Left renal pelvis (tissue), 4 donors: ENCODE results near the gene LRP5. TPM values are rescaled to one million over a fixed set of nuclear protein-coding genes. Genes with fewer than 3 reads are reported as not detected.
"Not testable (repeated sequence)": the region's sequence is repeated elsewhere in the genome, so short reads cannot be mapped to it uniquely, and the experiment has no call there.

Experiments used
- DNase-seq, 4 donors: peaks; one replicate each; pipeline ENCODE4 v3.0.0-alpha.2; 2013; ENCODE audit warnings: low read depth in 4 of 4, low spot score in 3 of 4
- polyA plus RNA-seq, 4 donors: library from polyadenylated mRNA; unstranded; fragments of 120-200 nt; gene quantifications; one replicate each; pipeline ENCODE4 v1.2.1, GENCODE V29; 2013; ENCODE audit not compliant: insufficient read length in 4 of 4

The LRP5 gene
- polyA plus RNA-seq, 4 donors, result 30.2 to 62.1 (median 38.7) TPM

GRCh38 chr11:68279676-68280075 is 32.7 kb upstream of the LRP5 start:
- no peak for DNase-seq

- DNase-seq, result no peak
These were observed 30.1 kb upstream of the LRP5 start for GRCh38 chr11:68282141-68282860.

GRCh38 chr11:68282861-68283230 is 29.5 kb upstream of the LRP5 start:
- no peak for DNase-seq

GRCh38 chr11:68284588-68284987 is 27.8 kb upstream of the LRP5 start:
- DNase-seq, result not testable (repeated sequence)

- no peak for DNase-seq
These were observed 25.0 kb upstream of the LRP5 start for GRCh38 chr11:68287419-68287818.

- no peak for DNase-seq
These were observed 22.9 kb upstream of the LRP5 start for GRCh38 chr11:68289456-68289855.

GRCh38 chr11:68293708-68294107 is 18.7 kb upstream of the LRP5 start:
- no peak for DNase-seq

GRCh38 chr11:68295271-68295670 is 17.1 kb upstream of the LRP5 start:
- no peak for DNase-seq

GRCh38 chr11:68295940-68296339 is 16.5 kb upstream of the LRP5 start:
- DNase-seq, result no peak

- no peak for DNase-seq
These were observed 15.9 kb upstream of the LRP5 start for GRCh38 chr11:68296344-68297051.

- no peak for DNase-seq
These were observed 15.4 kb upstream of the LRP5 start for GRCh38 chr11:68297052-68297378.

GRCh38 chr11:68297494-68297811 is 14.9 kb upstream of the LRP5 start:
- no peak for DNase-seq

GRCh38 chr11:68297812-68298658 is 14.4 kb upstream of the LRP5 start:
- no peak for DNase-seq

- DNase-seq, result no peak
These were observed 13.5 kb upstream of the LRP5 start for GRCh38 chr11:68298659-68299516.

GRCh38 chr11:68299517-68299879 is 12.9 kb upstream of the LRP5 start:
- not testable (repeated sequence) for DNase-seq

- no peak for DNase-seq
These were observed 12.1 kb upstream of the LRP5 start for GRCh38 chr11:68300076-68300830.

GRCh38 chr11:68302256-68302655 is 10.1 kb upstream of the LRP5 start:
- DNase-seq, result no peak

GRCh38 chr11:68302670-68303069 is 9.7 kb upstream of the LRP5 start:
- DNase-seq, result no peak

GRCh38 chr11:68303083-68303482 is 9.3 kb upstream of the LRP5 start:
- DNase-seq, result no peak
